ENCODE results near the gene GLT8D1.

The GLT8D1 gene

DNA sequence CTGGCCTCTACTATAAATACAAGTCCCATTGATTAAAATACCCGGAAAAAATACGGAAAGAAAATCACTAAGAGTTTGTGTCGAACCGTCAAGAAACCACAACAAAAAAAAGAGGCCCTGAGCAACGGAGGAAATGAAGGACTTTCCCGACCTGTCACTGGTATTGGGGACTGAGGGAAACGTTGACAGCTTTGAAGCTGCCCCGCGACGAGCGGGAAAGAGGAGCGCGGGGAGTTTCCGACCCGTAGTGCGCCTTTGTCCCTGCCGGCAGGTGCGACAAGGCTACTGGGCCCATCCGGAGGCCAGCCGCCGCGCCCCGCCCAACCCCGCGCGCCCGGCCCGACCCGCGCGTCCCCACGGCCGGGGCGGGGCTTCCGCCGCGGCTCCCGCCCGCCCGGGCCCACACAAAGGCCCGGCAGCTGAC, 20.3 kb downstream of the GLT8D1 start:
- Histone ChIP-seq H2AFZ (ENCODE audit: low read depth, low read length) (peak overlapping the region; percentile 12; the same call in 1 of the 2 replicates), H3K79me2 (ENCODE audit: low read length) (peaks cover 97% of the 10 kb centered on the region), H3K4me1 (ENCODE audit: low read length) (peaks cover 63% of the 10 kb centered on the region), H4K20me1 (ENCODE audit: insufficient read depth, low read length) (0 out of 2 replicates have a peak, but pooled peaks cover 3% of the 10 kb centered on the region), H3K4me3 (ENCODE audit: low read length) (peak overlapping the region; percentile 90), H3K4me2 (ENCODE audit: low read length) (peak overlapping the region; percentile 85), H3K9me3 (ENCODE audit: insufficient read depth, low read length) (no peaks in the 10 kb centered on the region), H3K27ac (ENCODE audit: low read length) (peak overlapping the region; percentile 80), H3K36me3 (replicated peaks; ENCODE audit: low read depth, low read length) (peaks cover 46% of the 10 kb centered on the region), H3K9ac (ENCODE audit: low read length) (peak overlapping the region; percentile 97), H3K27me3 (ENCODE audit: low read depth, low read length) (no peaks in the 10 kb centered on the region)
- TF ChIP-seq EZH2phosphoT487 (IDR thresholded peaks at IDR 0.05; ENCODE audit: low read depth), result no peak
- TF ChIP-seq, protein P1, sequence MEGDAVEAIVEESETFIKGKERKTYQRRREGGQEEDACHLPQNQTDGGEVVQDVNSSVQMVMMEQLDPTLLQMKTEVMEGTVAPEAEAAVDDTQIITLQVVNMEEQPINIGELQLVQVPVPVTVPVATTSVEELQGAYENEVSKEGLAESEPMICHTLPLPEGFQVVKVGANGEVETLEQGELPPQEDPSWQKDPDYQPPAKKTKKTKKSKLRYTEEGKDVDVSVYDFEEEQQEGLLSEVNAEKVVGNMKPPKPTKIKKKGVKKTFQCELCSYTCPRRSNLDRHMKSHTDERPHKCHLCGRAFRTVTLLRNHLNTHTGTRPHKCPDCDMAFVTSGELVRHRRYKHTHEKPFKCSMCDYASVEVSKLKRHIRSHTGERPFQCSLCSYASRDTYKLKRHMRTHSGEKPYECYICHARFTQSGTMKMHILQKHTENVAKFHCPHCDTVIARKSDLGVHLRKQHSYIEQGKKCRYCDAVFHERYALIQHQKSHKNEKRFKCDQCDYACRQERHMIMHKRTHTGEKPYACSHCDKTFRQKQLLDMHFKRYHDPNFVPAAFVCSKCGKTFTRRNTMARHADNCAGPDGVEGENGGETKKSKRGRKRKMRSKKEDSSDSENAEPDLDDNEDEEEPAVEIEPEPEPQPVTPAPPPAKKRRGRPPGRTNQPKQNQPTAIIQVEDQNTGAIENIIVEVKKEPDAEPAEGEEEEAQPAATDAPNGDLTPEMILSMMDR (IDR thresholded peaks at IDR 0.05; ENCODE audit: low read depth, low read length), result no peak

DNA sequence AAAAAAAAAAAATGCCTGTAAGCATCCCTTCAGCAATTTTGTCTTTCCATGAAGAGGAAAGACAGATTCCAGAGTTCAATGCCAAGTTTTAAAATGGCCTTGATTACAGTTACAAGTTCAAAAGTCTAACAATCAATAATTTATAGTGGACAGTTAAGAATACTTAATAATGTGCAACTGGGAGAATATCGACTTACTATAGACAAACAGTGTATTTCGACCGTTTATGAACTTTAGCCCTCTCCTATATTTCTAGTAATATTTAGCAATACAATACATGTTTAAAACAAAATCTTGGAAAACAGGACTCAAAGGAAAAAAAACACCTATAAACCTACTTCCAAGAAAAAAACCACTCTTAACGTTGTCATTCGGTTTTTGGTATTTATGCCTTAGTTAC, 21.4 kb downstream of the GLT8D1 start:
- peaks cover 56% of the 10 kb centered on the region for H3K4me1 ChIP-seq (ENCODE audit: low read length)
- peak overlapping the region; percentile 88 for H3K9ac ChIP-seq (ENCODE audit: low read length)
- peak overlapping the region; percentile 80; the same call in 1 of the 2 replicates for H3K27ac ChIP-seq (ENCODE audit: low read length)
- H3K36me3 ChIP-seq (replicated peaks; ENCODE audit: low read depth, low read length), result peaks cover 47% of the 10 kb centered on the region
- TF ChIP-seq EZH2phosphoT487 (IDR thresholded peaks at IDR 0.05; ENCODE audit: low read depth), result no peak
- TF ChIP-seq, protein P1 (IDR thresholded peaks at IDR 0.05; ENCODE audit: low read depth, low read length), result no peak
- H3K4me2 ChIP-seq (ENCODE audit: low read length), result peak overlapping the region; percentile 85
- peak overlapping the region; percentile 78 for H3K4me3 ChIP-seq (ENCODE audit: low read length)
- no peak overlapping the region for H2AFZ ChIP-seq (ENCODE audit: low read depth, low read length)
- no peaks in the 10 kb centered on the region for H3K9me3 ChIP-seq (ENCODE audit: insufficient read depth, low read length)
- H3K27me3 ChIP-seq (ENCODE audit: low read depth, low read length), result no peaks in the 10 kb centered on the region
- 0 out of 2 replicates have a peak, but pooled peaks cover 3% of the 10 kb centered on the region for H4K20me1 ChIP-seq (ENCODE audit: insufficient read depth, low read length)
- H3K79me2 ChIP-seq (ENCODE audit: low read length), result peaks cover 94% of the 10 kb centered on the region

DNA sequence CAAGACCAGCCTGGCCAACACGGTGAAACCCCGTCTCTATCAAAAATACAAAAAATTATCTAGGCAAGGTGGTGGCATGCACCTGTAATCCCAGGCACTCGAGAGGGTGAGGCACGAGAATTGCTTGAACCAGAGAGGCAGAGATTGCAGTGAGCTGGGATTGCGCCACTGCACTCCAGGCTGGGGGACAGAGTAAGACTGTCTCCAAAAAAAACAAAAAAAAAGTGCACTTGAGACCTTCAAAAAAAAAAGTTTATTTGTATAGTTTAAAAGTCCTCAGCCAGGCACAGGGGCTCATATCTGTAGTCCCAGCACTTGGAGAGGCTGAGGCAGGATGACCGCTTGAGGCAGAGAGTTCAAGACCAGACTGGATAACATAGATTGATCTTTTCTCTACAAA, 22.0 kb downstream of the GLT8D1 start:
- Histone ChIP-seq H3K4me2 (ENCODE audit: low read length) (no peak overlapping the region), H4K20me1 (ENCODE audit: insufficient read depth, low read length) (0 out of 2 replicates have a peak, but pooled peaks cover 3% of the 10 kb centered on the region), H3K9ac (ENCODE audit: low read length) (no peak overlapping the region), H3K27me3 (ENCODE audit: low read depth, low read length) (no peaks in the 10 kb centered on the region), H3K79me2 (ENCODE audit: low read length) (peaks cover 88% of the 10 kb centered on the region), H3K9me3 (ENCODE audit: insufficient read depth, low read length) (no peaks in the 10 kb centered on the region), H3K36me3 (replicated peaks; ENCODE audit: low read depth, low read length) (peaks cover 47% of the 10 kb centered on the region), H3K27ac (ENCODE audit: low read length) (no peak overlapping the region), H3K4me1 (ENCODE audit: low read length) (peaks cover 51% of the 10 kb centered on the region), H3K4me3 (ENCODE audit: low read length) (no peak overlapping the region), H2AFZ (ENCODE audit: low read depth, low read length) (no peak overlapping the region)
- TF ChIP-seq EZH2phosphoT487 (IDR thresholded peaks at IDR 0.05; ENCODE audit: low read depth), result no peak
- TF ChIP-seq, protein P1 (IDR thresholded peaks at IDR 0.05; ENCODE audit: low read depth, low read length), result no peak

DNA sequence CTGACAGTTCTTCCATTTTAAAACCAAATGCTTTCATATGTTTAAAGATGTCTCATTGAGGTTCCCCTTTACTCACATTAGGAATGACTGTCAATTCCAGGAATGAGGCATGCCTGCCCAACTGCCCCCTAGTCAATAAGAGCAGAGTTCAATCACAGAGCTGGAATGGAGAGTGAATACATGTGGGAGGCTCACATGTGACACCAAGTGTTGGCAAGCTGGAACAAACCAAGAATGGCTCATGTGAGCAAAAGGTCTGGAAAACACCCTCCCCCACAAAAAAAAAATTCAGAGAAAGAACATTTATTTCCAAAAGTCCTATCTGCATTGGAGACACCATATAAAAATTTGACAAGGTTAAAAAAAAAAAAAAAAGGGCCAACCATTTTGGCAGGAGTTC, 23.6 kb downstream of the GLT8D1 start:
- H3K79me2 ChIP-seq (ENCODE audit: low read length), result peaks cover 76% of the 10 kb centered on the region

More for the DNA sequence above, 23.6 kb downstream of the GLT8D1 start:
- Histone ChIP-seq H3K27me3 (ENCODE audit: low read depth, low read length) (no peaks in the 10 kb centered on the region), H3K9ac (ENCODE audit: low read length) (peak overlapping the region; percentile 35), H3K9me3 (ENCODE audit: insufficient read depth, low read length) (no peaks in the 10 kb centered on the region), H3K4me2 (ENCODE audit: low read length) (peak overlapping the region; percentile 67), H3K27ac (ENCODE audit: low read length) (peak overlapping the region; percentile 77), H4K20me1 (ENCODE audit: insufficient read depth, low read length) (0 out of 2 replicates have a peak, but pooled peaks cover 1% of the 10 kb centered on the region), H3K4me3 (ENCODE audit: low read length) (peak overlapping the region; percentile 15), H2AFZ (ENCODE audit: low read depth, low read length) (no peak overlapping the region), H3K36me3 (replicated peaks; ENCODE audit: low read depth, low read length) (peaks cover 40% of the 10 kb centered on the region), H3K4me1 (ENCODE audit: low read length) (peaks cover 38% of the 10 kb centered on the region)
- TF ChIP-seq, protein P1 (IDR thresholded peaks at IDR 0.05; ENCODE audit: low read depth, low read length), result peak; percentile 49
- TF ChIP-seq EZH2phosphoT487 (IDR thresholded peaks at IDR 0.05; ENCODE audit: low read depth), result no peak

All from OCI-LY3 (cell line).